ENCODE measurements around the gene BMPR1B.

DNA sequence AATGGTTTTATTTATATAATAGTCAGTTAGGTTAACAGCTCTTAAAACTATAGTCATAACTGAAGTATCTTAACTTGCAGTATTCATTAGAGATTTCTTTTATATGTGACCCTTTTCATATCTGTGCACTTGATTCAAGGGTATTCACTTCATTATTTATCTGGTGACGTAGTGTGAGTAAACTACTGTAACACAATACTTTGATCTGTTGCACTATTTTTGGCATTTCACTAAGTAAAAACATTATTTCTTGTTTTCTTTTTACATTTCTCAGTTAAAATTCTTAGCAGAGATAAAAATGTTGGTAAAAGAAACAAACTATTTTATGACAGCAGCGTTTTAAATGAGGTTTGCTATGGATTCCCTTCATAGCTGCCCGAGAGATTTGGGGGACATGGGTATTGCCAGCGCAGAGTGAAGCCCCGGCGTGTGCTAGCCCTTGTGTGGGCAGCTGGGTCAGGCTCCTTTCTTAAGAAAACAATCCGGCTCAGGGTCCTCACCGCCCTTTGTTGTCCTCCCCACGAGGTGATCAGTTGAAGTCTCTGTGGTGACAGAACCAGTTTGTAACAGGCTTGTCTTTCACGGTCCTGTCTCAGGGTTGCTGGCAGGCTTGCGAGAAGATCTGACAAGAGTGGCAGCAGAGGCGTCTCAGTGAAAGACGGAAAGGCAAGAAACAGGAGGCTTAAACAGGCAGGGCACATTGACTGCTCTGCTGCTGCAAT is 293.4 kb downstream of the BMPR1B start:
- no peak for TF ChIP-seq CTCF (IDR thresholded peaks at IDR 0.05)
- no peak for TF ChIP-seq KDM1A (IDR thresholded peaks at IDR 0.05; ENCODE audit: low read depth)
